OCI-LY3 (cell line): ENCODE data around the gene QSER1.
"Not testable (repeated sequence)": the region's sequence is repeated elsewhere in the genome, so short reads cannot be mapped to it uniquely, and the experiment has no call there.

Source experiments
- H2AFZ ChIP-seq: fragments of 200-600, 300-600 bp; shearing (Covaris generic); 2 replicates; pipeline ENCODE4 v1.6.0; 2014; ENCODE audit warnings: antibody characterized with exemption, low read depth, low read length
- H3K27ac ChIP-seq: fragments of 200-600, 300-600 bp; sonication (generic); 2 replicates; pipeline ENCODE4 v1.5.1; 2014; ENCODE audit warnings: mild to moderate bottlenecking, low read length, moderate library complexity, mixed read lengths
- H3K27me3 ChIP-seq: fragments of 200-600, 300-600 bp; sonication (generic); 2 replicates; pipeline ENCODE4 v1.6.1; 2014; ENCODE audit warnings: low read depth, low read length, mixed read lengths
- H3K36me3 ChIP-seq: fragments of 200-600, 300-600 bp; sonication (generic); replicated peaks from 2 replicates; pipeline ENCODE3; 2014; ENCODE audit warnings: low read depth, low read length, mixed read lengths
- H3K4me1 ChIP-seq: fragments of 300-600, 200-600 bp; sonication (generic); 2 replicates; pipeline ENCODE4 v1.6.1; 2014; ENCODE audit warnings: low read length, mixed read lengths
- H3K4me2 ChIP-seq: fragments of 200-600, 300-600 bp; sonication (generic); 2 replicates; pipeline ENCODE4 v1.6.1; 2014; ENCODE audit warnings: low read length, mixed read lengths
- H3K4me3 ChIP-seq: fragments of 300-600, 200-600 bp; sonication (generic); 2 replicates; pipeline ENCODE4 v1.5.1; 2014; ENCODE audit warnings: antibody characterized with exemption, mild to moderate bottlenecking, low read length, moderate library complexity
- H3K79me2 ChIP-seq: fragments of 300-600, 200-600 bp; shearing (Covaris generic); 2 replicates; pipeline ENCODE4 v1.6.1; 2014; ENCODE audit warnings: mild to moderate bottlenecking, low read length, mixed read lengths
- H3K9ac ChIP-seq: fragments of 300-600, 200-600 bp; shearing (Covaris generic); 2 replicates; pipeline ENCODE4 v1.6.0; 2014; ENCODE audit warnings: mild to moderate bottlenecking, low read length, moderate library complexity
- H3K9me3 ChIP-seq: fragments of 200-600, 300-600 bp; shearing (Covaris generic); 2 replicates; pipeline ENCODE4 v1.6.1; 2014; ENCODE audit warnings: low read length, mixed read lengths; ENCODE audit not compliant: insufficient read depth
- H4K20me1 ChIP-seq: fragments of 200-600, 300-600 bp; sonication (generic); 2 replicates; pipeline ENCODE4 v1.6.1; 2016; ENCODE audit warnings: low read length, mixed read lengths; ENCODE audit not compliant: insufficient read depth
- CTCF ChIP-seq: fragments of 200-600, 300-600 bp; sonication (generic); IDR thresholded peaks from 2 replicates; pipeline ENCODE4 v1.5.1; 2014; ENCODE audit warnings: antibody characterized with exemption, low read length, low read depth
- EZH2phosphoT487 ChIP-seq: fragments of 200-600 bp; shearing (Covaris generic); IDR thresholded peaks from 2 replicates; pipeline ENCODE4 v1.6.1; 2018; ENCODE audit warnings: antibody characterized with exemption, mixed run types, low read depth

The QSER1 gene

GRCh38 chr11:32962016-32962415 is 69.4 kb downstream of the QSER1 start:
- peaks cover 16% of the 10 kb centered on the region for H3K36me3 ChIP-seq

GRCh38 chr11:32963721-32964120 is 71.1 kb downstream of the QSER1 start:
- no peak overlapping the region for H3K4me2 ChIP-seq
- no peak overlapping the region for H3K4me3 ChIP-seq
- H3K79me2 ChIP-seq = no peaks in the 10 kb centered on the region
- H2AFZ ChIP-seq = no peak overlapping the region
- no peak overlapping the region for H3K27ac ChIP-seq
- no peaks in the 10 kb centered on the region for H3K27me3 ChIP-seq
- no peaks in the 10 kb centered on the region for H3K4me1 ChIP-seq
- peaks cover 16% of the 10 kb centered on the region for H3K36me3 ChIP-seq
- no peak overlapping the region for H3K9ac ChIP-seq
- no peaks in the 10 kb centered on the region for H4K20me1 ChIP-seq
- no peaks in the 10 kb centered on the region for H3K9me3 ChIP-seq
- TF ChIP-seq CTCF (no peak), EZH2phosphoT487 (no peak)

More at GRCh38 chr11:32962016-32962415, 69.4 kb downstream of the QSER1 start:
- Histone ChIP-seq H3K4me1 (no peaks in the 10 kb centered on the region), H2AFZ (no peak overlapping the region), H3K4me3 (no peak overlapping the region), H3K9me3 (no peaks in the 10 kb centered on the region), H3K79me2 (no peaks in the 10 kb centered on the region), H3K27me3 (no peaks in the 10 kb centered on the region), H3K27ac (no peak overlapping the region), H3K9ac (no peak overlapping the region), H4K20me1 (no peaks in the 10 kb centered on the region), H3K4me2 (no peak overlapping the region)
- TF ChIP-seq EZH2phosphoT487 (no peak), CTCF (no peak)

- Histone ChIP-seq H3K27ac (no peak overlapping the region), H3K4me2 (no peak overlapping the region), H3K27me3 (no peaks in the 10 kb centered on the region), H3K4me1 (no peaks in the 10 kb centered on the region), H4K20me1 (no peaks in the 10 kb centered on the region), H3K9ac (no peak overlapping the region), H3K9me3 (no peaks in the 10 kb centered on the region), H3K36me3 (peaks cover 11% of the 10 kb centered on the region), H3K79me2 (no peaks in the 10 kb centered on the region), H3K4me3 (no peak overlapping the region), H2AFZ (no peak overlapping the region)
- TF ChIP-seq EZH2phosphoT487 (no peak), CTCF (no peak)
Measured at GRCh38 chr11:32968541-32968940, 75.9 kb downstream of the QSER1 start.

GRCh38 chr11:32972233-32972632 is 79.6 kb downstream of the QSER1 start:
- H3K9me3 ChIP-seq, H3K79me2 ChIP-seq, H3K27ac ChIP-seq, H3K4me1 ChIP-seq, H4K20me1 ChIP-seq, H3K4me3 ChIP-seq, H2AFZ ChIP-seq, H3K4me2 ChIP-seq, H3K36me3 ChIP-seq, H3K27me3 ChIP-seq, H3K9ac ChIP-seq: not testable (repeated sequence)

- Histone ChIP-seq H3K9me3 (no peaks in the 10 kb centered on the region), H4K20me1 (no peaks in the 10 kb centered on the region), H3K4me2 (no peak overlapping the region), H3K4me1 (no peaks in the 10 kb centered on the region), H3K36me3 (peaks cover 15% of the 10 kb centered on the region), H3K27me3 (no peaks in the 10 kb centered on the region), H3K9ac (no peak overlapping the region), H3K27ac (no peak overlapping the region), H2AFZ (no peak overlapping the region), H3K79me2 (no peaks in the 10 kb centered on the region), H3K4me3 (no peak overlapping the region)
- TF ChIP-seq EZH2phosphoT487 (no peak), CTCF (no peak)
Measured at GRCh38 chr11:32972781-32973180, 80.2 kb downstream of the QSER1 start.
